Right lobe of liver (tissue), 4 donors: ENCODE measurements around the gene EFCAB10.

Experiments
- POLR2A ChIP-seq: fragments of 450-650 bp; IDR thresholded peaks from one replicate; pipeline ENCODE4 v1.6.1; 2017; ENCODE audit warnings: antibody characterized with exemption, mild to moderate bottlenecking
- TF ChIP-seq, protein P1 (sequence below), 4 donors: fragments of 200-600 bp in 3 of 4; fragments of 450-650 bp in 1 of 4; IDR thresholded peaks; one replicate each; pipeline versions ENCODE4 v1.5.1 to v1.8.0; 2016 to 2022; ENCODE audit warnings: antibody characterized with exemption in 4 of 4, mild to moderate bottlenecking in 2 of 4
- donor health status: DM: no; HTN: no; CAD: no.
- donor health status: DM: no; HTN: no; CAD: no.
- donor health status: DM: no; HTN: yes; CAD: no.

DNA sequence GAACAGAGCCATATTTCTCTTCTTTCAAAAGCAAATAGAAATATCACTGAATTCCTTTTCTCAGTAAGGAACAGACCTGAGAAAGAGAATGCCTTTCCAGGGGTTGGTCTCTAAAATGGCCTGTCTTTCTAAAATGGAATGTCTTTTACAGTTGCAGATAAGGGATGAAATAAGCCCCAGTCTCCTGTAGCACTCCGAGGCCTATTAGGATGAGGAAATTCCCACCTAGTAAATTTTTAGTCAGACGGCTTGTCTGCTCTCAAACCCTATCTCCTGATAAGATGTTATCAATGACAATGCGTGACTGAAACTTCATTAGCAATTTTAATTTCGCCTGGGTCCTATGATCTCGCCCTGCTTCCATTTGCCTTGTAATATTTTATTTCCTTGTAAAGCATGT is 2.9 kb upstream of the EFCAB10 start:
- TF ChIP-seq, protein P1, sequence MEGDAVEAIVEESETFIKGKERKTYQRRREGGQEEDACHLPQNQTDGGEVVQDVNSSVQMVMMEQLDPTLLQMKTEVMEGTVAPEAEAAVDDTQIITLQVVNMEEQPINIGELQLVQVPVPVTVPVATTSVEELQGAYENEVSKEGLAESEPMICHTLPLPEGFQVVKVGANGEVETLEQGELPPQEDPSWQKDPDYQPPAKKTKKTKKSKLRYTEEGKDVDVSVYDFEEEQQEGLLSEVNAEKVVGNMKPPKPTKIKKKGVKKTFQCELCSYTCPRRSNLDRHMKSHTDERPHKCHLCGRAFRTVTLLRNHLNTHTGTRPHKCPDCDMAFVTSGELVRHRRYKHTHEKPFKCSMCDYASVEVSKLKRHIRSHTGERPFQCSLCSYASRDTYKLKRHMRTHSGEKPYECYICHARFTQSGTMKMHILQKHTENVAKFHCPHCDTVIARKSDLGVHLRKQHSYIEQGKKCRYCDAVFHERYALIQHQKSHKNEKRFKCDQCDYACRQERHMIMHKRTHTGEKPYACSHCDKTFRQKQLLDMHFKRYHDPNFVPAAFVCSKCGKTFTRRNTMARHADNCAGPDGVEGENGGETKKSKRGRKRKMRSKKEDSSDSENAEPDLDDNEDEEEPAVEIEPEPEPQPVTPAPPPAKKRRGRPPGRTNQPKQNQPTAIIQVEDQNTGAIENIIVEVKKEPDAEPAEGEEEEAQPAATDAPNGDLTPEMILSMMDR (IDR thresholded peaks at IDR 0.05) = no peak
- no peak for TF ChIP-seq POLR2A
